HG03558 (cell line): ENCODE data around the gene CEP63.
"Not testable (repeated sequence)": the region's sequence is repeated elsewhere in the genome, so short reads cannot be mapped to it uniquely, and the experiment has no call there.

Experiments used
- ATAC-seq: cut with Tn5 transposase; IDR thresholded peaks from one replicate; pipeline ENCODE4 v1.9.1; 2021; ENCODE audit warnings: moderate number of reproducible peaks; ENCODE audit not compliant: unreplicated experiment; ENCODE audit errors: extremely low read depth

Gene CEP63

GRCh38 chr3:134504132-134504531, 18.3 kb downstream of the CEP63 start:
- ATAC-seq, result no peak

- ATAC-seq, result no peak
Measured at GRCh38 chr3:134505485-134505884, 19.6 kb downstream of the CEP63 start.

- no peak for ATAC-seq
Measured at GRCh38 chr3:134511500-134511899, 25.6 kb downstream of the CEP63 start.

GRCh38 chr3:134516905-134517304, 31.0 kb downstream of the CEP63 start:
- no peak for ATAC-seq

- no peak for ATAC-seq
Measured at GRCh38 chr3:134517791-134518190, 31.9 kb downstream of the CEP63 start.

GRCh38 chr3:134522541-134522940, 36.7 kb downstream of the CEP63 start:
- ATAC-seq, result no peak

GRCh38 chr3:134525293-134525692, 39.4 kb downstream of the CEP63 start:
- no peak for ATAC-seq

GRCh38 chr3:134526319-134526718, 40.5 kb downstream of the CEP63 start:
- no peak for ATAC-seq

- no peak for ATAC-seq
Measured at GRCh38 chr3:134527037-134527436, 41.2 kb downstream of the CEP63 start.

- no peak for ATAC-seq
Measured at GRCh38 chr3:134527538-134528186, 41.8 kb downstream of the CEP63 start.

- ATAC-seq, result no peak
Measured at GRCh38 chr3:134533493-134533892, 47.6 kb downstream of the CEP63 start.

- no peak for ATAC-seq
Measured at GRCh38 chr3:134535186-134535970, 49.5 kb downstream of the CEP63 start.

- no peak for ATAC-seq
Measured at GRCh38 chr3:134536781-134537180, 50.9 kb downstream of the CEP63 start.

- ATAC-seq, result no peak
Measured at GRCh38 chr3:134542287-134542958, 56.6 kb downstream of the CEP63 start.

- ATAC-seq, result no peak
Measured at GRCh38 chr3:134543113-134543512, 57.3 kb downstream of the CEP63 start.

- ATAC-seq, result no peak
Measured at GRCh38 chr3:134544316-134544715, 58.5 kb downstream of the CEP63 start.

- ATAC-seq, result not testable (repeated sequence)
Measured at GRCh38 chr3:134544783-134545182, 58.9 kb downstream of the CEP63 start.

- no peak for ATAC-seq
Measured at GRCh38 chr3:134545818-134546217, 60.0 kb downstream of the CEP63 start.

GRCh38 chr3:134552784-134553183, 66.9 kb downstream of the CEP63 start:
- no peak for ATAC-seq

- no peak for ATAC-seq
Measured at GRCh38 chr3:134559591-134559990, 73.7 kb downstream of the CEP63 start.

GRCh38 chr3:134562055-134562454, 76.2 kb downstream of the CEP63 start:
- ATAC-seq, result no peak
